ENCODE results near the gene APBA1. TPM values are rescaled to one million over a fixed set of nuclear protein-coding genes. Genes with fewer than 3 reads are reported as not detected.

APBA1 gene
- total RNA-seq, 1 experiment from 2014 or later: not detected

GRCh38 chr9:69516353-69517322 lies 155.5 kb downstream of the APBA1 start:
- Histone ChIP-seq H3K9ac (ENCODE audit: low read length) (no peak overlapping the region), H3K4me2 (ENCODE audit: low read depth, low read length, poor library complexity, severe bottlenecking) (no peak overlapping the region), H3K4me3 (ENCODE audit: low read length) (no peak overlapping the region), H3K27me3 (ENCODE audit: low read length) (no peaks in the 10 kb centered on the region), H3K9me3 (ENCODE audit: low read length) (no peaks in the 10 kb centered on the region), H3K9me2 (replicated peaks; ENCODE audit: insufficient read depth, low read length) (no peaks in the 10 kb centered on the region), H3K27ac (ENCODE audit: low read length) (no peak overlapping the region), H4K20me1 (ENCODE audit: insufficient read depth, low read depth, low read length) (no peaks in the 10 kb centered on the region), H3K36me3 (ENCODE audit: insufficient read depth, low read length) (no peaks in the 10 kb centered on the region), H3K4me1 (ENCODE audit: low read length) (no peaks in the 10 kb centered on the region), H2AFZ (ENCODE audit: low read length) (no peak overlapping the region), H3K79me2 (ENCODE audit: low read length) (no peaks in the 10 kb centered on the region)
- no peak for DNase-seq

GRCh38 chr9:69515810-69516209 lies 156.4 kb downstream of the APBA1 start:
- Histone ChIP-seq H2AFZ (ENCODE audit: low read length) (no peak overlapping the region), H3K4me2 (ENCODE audit: low read depth, low read length, poor library complexity, severe bottlenecking) (no peak overlapping the region), H3K4me3 (ENCODE audit: low read length) (no peak overlapping the region), H3K9me2 (replicated peaks; ENCODE audit: insufficient read depth, low read length) (no peaks in the 10 kb centered on the region), H3K4me1 (ENCODE audit: low read length) (no peaks in the 10 kb centered on the region), H3K9ac (ENCODE audit: low read length) (no peak overlapping the region), H4K20me1 (ENCODE audit: insufficient read depth, low read depth, low read length) (no peaks in the 10 kb centered on the region), H3K27me3 (ENCODE audit: low read length) (no peaks in the 10 kb centered on the region), H3K36me3 (ENCODE audit: insufficient read depth, low read length) (no peaks in the 10 kb centered on the region), H3K79me2 (ENCODE audit: low read length) (no peaks in the 10 kb centered on the region), H3K27ac (ENCODE audit: low read length) (no peak overlapping the region), H3K9me3 (ENCODE audit: low read length) (no peaks in the 10 kb centered on the region)
- DNase-seq: no peak

- no peaks in the 10 kb centered on the region for H3K9me2 ChIP-seq (replicated peaks; ENCODE audit: insufficient read depth, low read length)
- no peak overlapping the region for H3K9ac ChIP-seq (ENCODE audit: low read length)
- H2AFZ ChIP-seq (ENCODE audit: low read length): no peak overlapping the region
- no peaks in the 10 kb centered on the region for H3K4me1 ChIP-seq (ENCODE audit: low read length)
- H3K27me3 ChIP-seq (ENCODE audit: low read length): no peaks in the 10 kb centered on the region
- DNase-seq: no peak
- H4K20me1 ChIP-seq (ENCODE audit: insufficient read depth, low read depth, low read length): no peaks in the 10 kb centered on the region
- no peaks in the 10 kb centered on the region for H3K9me3 ChIP-seq (ENCODE audit: low read length)
- no peak overlapping the region for H3K27ac ChIP-seq (ENCODE audit: low read length)
- H3K4me2 ChIP-seq (ENCODE audit: low read depth, low read length, poor library complexity, severe bottlenecking): no peak overlapping the region
- no peaks in the 10 kb centered on the region for H3K79me2 ChIP-seq (ENCODE audit: low read length)
- no peak overlapping the region for H3K4me3 ChIP-seq (ENCODE audit: low read length)
- H3K36me3 ChIP-seq (ENCODE audit: insufficient read depth, low read length): no peaks in the 10 kb centered on the region
These were observed 158.9 kb downstream of the APBA1 start for GRCh38 chr9:69513141-69513820.

- Histone ChIP-seq H2AFZ (ENCODE audit: low read length) (no peak overlapping the region), H3K27me3 (ENCODE audit: low read length) (no peaks in the 10 kb centered on the region), H3K79me2 (ENCODE audit: low read length) (no peaks in the 10 kb centered on the region)
These were observed 168.1 kb downstream of the APBA1 start for GRCh38 chr9:69504058-69504457.

GRCh38 chr9:69502671-69503301 lies 169.4 kb downstream of the APBA1 start:
- no peaks in the 10 kb centered on the region for H3K4me1 ChIP-seq (ENCODE audit: low read length)
- H3K9me3 ChIP-seq (ENCODE audit: low read length): no peaks in the 10 kb centered on the region
- H3K4me3 ChIP-seq (ENCODE audit: low read length): no peak overlapping the region
- H3K36me3 ChIP-seq (ENCODE audit: insufficient read depth, low read length): no peaks in the 10 kb centered on the region
- H3K27me3 ChIP-seq (ENCODE audit: low read length): no peaks in the 10 kb centered on the region
- H3K27ac ChIP-seq (ENCODE audit: low read length): no peak overlapping the region
- no peaks in the 10 kb centered on the region for H3K79me2 ChIP-seq (ENCODE audit: low read length)
- H2AFZ ChIP-seq (ENCODE audit: low read length): no peak overlapping the region
- no peaks in the 10 kb centered on the region for H3K9me2 ChIP-seq (replicated peaks; ENCODE audit: insufficient read depth, low read length)
- no peaks in the 10 kb centered on the region for H4K20me1 ChIP-seq (ENCODE audit: insufficient read depth, low read depth, low read length)
- no peak for DNase-seq
- H3K4me2 ChIP-seq (ENCODE audit: low read depth, low read length, poor library complexity, severe bottlenecking): no peak overlapping the region
- H3K9ac ChIP-seq (ENCODE audit: low read length): no peak overlapping the region

More at GRCh38 chr9:69504058-69504457, 168.1 kb downstream of the APBA1 start:
- Histone ChIP-seq H3K4me3 (ENCODE audit: low read length) (no peak overlapping the region), H3K9ac (ENCODE audit: low read length) (no peak overlapping the region), H3K9me2 (replicated peaks; ENCODE audit: insufficient read depth, low read length) (no peaks in the 10 kb centered on the region), H4K20me1 (ENCODE audit: insufficient read depth, low read depth, low read length) (no peaks in the 10 kb centered on the region), H3K27ac (ENCODE audit: low read length) (no peak overlapping the region), H3K4me1 (ENCODE audit: low read length) (no peaks in the 10 kb centered on the region), H3K36me3 (ENCODE audit: insufficient read depth, low read length) (no peaks in the 10 kb centered on the region), H3K4me2 (ENCODE audit: low read depth, low read length, poor library complexity, severe bottlenecking) (no peak overlapping the region), H3K9me3 (ENCODE audit: low read length) (no peaks in the 10 kb centered on the region)
- DNase-seq: no peak

- H3K4me3 ChIP-seq (ENCODE audit: low read length): no peak overlapping the region
- H4K20me1 ChIP-seq (ENCODE audit: insufficient read depth, low read depth, low read length): no peaks in the 10 kb centered on the region
- no peak overlapping the region for H2AFZ ChIP-seq (ENCODE audit: low read length)
- no peaks in the 10 kb centered on the region for H3K9me2 ChIP-seq (replicated peaks; ENCODE audit: insufficient read depth, low read length)
- no peaks in the 10 kb centered on the region for H3K9me3 ChIP-seq (ENCODE audit: low read length)
- no peak overlapping the region for H3K9ac ChIP-seq (ENCODE audit: low read length)
- no peak for DNase-seq
- H3K27ac ChIP-seq (ENCODE audit: low read length): no peak overlapping the region
- no peaks in the 10 kb centered on the region for H3K4me1 ChIP-seq (ENCODE audit: low read length)
- no peaks in the 10 kb centered on the region for H3K79me2 ChIP-seq (ENCODE audit: low read length)
- no peaks in the 10 kb centered on the region for H3K36me3 ChIP-seq (ENCODE audit: insufficient read depth, low read length)
- no peaks in the 10 kb centered on the region for H3K27me3 ChIP-seq (ENCODE audit: low read length)
- no peak overlapping the region for H3K4me2 ChIP-seq (ENCODE audit: low read depth, low read length, poor library complexity, severe bottlenecking)
These were observed 171.3 kb downstream of the APBA1 start for GRCh38 chr9:69500896-69501295.

GRCh38 chr9:69499959-69500358 lies 172.2 kb downstream of the APBA1 start:
- Histone ChIP-seq H3K9me3 (ENCODE audit: low read length) (no peaks in the 10 kb centered on the region), H3K4me1 (ENCODE audit: low read length) (no peaks in the 10 kb centered on the region), H2AFZ (ENCODE audit: low read length) (no peak overlapping the region), H3K9me2 (replicated peaks; ENCODE audit: insufficient read depth, low read length) (no peaks in the 10 kb centered on the region), H3K27ac (ENCODE audit: low read length) (no peak overlapping the region), H4K20me1 (ENCODE audit: insufficient read depth, low read depth, low read length) (no peaks in the 10 kb centered on the region), H3K4me3 (ENCODE audit: low read length) (no peak overlapping the region), H3K36me3 (ENCODE audit: insufficient read depth, low read length) (no peaks in the 10 kb centered on the region), H3K79me2 (ENCODE audit: low read length) (no peaks in the 10 kb centered on the region), H3K9ac (ENCODE audit: low read length) (no peak overlapping the region), H3K4me2 (ENCODE audit: low read depth, low read length, poor library complexity, severe bottlenecking) (no peak overlapping the region), H3K27me3 (ENCODE audit: low read length) (no peaks in the 10 kb centered on the region)
- DNase-seq: no peak

- Histone ChIP-seq H3K4me2 (ENCODE audit: low read depth, low read length, poor library complexity, severe bottlenecking) (no peak overlapping the region), H3K36me3 (ENCODE audit: insufficient read depth, low read length) (no peaks in the 10 kb centered on the region), H3K9me3 (ENCODE audit: low read length) (no peaks in the 10 kb centered on the region), H4K20me1 (ENCODE audit: insufficient read depth, low read depth, low read length) (no peaks in the 10 kb centered on the region), H3K27ac (ENCODE audit: low read length) (no peak overlapping the region), H3K79me2 (ENCODE audit: low read length) (no peaks in the 10 kb centered on the region), H2AFZ (ENCODE audit: low read length) (no peak overlapping the region), H3K9me2 (replicated peaks; ENCODE audit: insufficient read depth, low read length) (no peaks in the 10 kb centered on the region), H3K9ac (ENCODE audit: low read length) (no peak overlapping the region), H3K27me3 (ENCODE audit: low read length) (no peaks in the 10 kb centered on the region), H3K4me3 (ENCODE audit: low read length) (no peak overlapping the region), H3K4me1 (ENCODE audit: low read length) (no peaks in the 10 kb centered on the region)
- DNase-seq: no peak
These were observed 172.8 kb downstream of the APBA1 start for GRCh38 chr9:69499407-69499806.

Measured in Karpas-422 (cell line).